IPS-11a (cell line): Measurements from ENCODE around the gene TUBA4A.
"Not testable (repeated sequence)": the region's sequence is repeated elsewhere in the genome, so short reads cannot be mapped to it uniquely, and the experiment has no call there.

Source experiments
- H3K4me3 ChIP-seq: one replicate; pipeline ENCODE4 v1.5.1; 2013; ENCODE audit warnings: low read depth, low read length, control low read depth

The TUBA4A gene

GRCh38 chr2:219269362-219270054, 15.8 kb upstream of the TUBA4A start:
- no peak overlapping the region for H3K4me3 ChIP-seq

DNA sequence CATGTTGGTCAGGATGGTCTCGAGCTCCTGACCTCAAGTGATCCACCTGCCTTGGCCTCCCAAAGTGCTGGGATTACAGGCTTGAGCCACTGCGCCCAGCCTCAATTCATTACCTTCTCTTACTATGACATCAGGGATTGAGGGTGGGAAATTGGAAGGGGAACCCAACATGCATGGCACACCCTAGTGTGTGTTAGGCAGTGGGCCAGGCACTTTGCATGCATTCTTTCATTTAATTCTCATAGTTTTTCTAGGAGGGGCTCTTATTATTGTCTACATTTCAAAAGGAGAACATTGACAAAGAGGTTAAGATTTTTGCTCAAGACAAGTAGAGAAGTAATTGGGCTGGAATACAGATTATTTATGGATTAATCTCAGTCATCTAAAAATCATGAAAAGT, 14.6 kb upstream of the TUBA4A start:
- H3K4me3 ChIP-seq: no peak overlapping the region

DNA sequence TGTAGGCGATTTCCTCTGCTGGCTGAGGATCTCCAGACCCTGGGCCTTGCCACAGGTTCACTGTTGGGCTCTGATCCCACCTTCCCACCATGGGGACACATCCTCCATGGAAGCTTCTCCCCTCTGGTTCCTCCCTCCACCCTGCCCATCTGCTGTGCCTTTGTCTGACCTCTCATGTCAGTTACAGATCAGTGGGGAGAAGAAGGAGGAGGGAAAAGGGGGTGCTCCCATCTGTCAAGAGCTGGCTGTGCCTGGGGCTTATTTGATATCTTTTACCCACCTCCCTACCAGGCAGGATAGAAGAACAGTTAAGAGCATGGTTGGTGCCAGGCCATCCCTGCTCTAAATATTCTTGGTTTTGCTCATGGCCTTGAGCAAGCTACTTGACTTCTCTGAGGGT, 13.2 kb upstream of the TUBA4A start:
- H3K4me3 ChIP-seq: no peak overlapping the region

DNA sequence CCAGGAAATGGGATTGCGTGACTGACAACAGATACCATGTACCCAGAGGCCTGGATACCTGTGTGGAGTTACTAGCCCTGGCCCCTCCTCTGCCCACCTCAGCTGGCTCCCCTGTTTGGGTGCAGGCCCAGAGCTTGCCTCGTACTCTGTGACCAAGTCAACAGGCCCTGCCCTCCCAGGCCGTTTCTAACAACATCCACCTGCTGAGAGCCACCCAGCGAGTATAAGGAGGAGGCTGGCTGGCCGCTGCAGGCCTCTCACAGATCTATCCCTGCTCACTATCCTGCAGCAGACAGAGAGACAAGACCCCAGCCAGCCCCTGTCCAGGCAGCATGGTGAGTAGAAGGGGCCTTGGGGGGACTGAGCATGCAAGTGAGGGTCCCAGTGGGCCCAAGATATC, 12.5 kb upstream of the TUBA4A start:
- H3K4me3 ChIP-seq: no peak overlapping the region

GRCh38 chr2:219261024-219261855, 7.5 kb upstream of the TUBA4A start:
- no peak overlapping the region for H3K4me3 ChIP-seq

DNA sequence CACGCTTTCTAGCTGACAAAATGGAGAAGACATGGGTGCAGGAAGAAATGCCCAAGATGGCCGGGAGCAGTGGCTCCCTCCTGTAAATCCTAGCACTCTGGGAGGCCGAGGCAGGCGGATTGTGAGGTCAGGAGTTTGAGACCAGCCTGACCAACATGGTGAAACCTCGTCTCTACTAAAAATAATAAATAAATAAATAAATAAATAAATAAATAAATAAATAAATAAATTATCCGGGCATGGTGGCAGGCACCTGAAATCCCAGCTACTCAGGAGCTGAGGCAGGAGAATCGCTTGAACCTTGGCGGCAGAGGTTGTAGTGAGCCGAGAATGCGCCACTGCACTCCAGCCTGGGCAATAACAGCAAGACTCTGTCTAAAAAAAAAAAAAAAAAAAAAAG, 5.2 kb upstream of the TUBA4A start:
- H3K4me3 ChIP-seq: not testable (repeated sequence)

DNA sequence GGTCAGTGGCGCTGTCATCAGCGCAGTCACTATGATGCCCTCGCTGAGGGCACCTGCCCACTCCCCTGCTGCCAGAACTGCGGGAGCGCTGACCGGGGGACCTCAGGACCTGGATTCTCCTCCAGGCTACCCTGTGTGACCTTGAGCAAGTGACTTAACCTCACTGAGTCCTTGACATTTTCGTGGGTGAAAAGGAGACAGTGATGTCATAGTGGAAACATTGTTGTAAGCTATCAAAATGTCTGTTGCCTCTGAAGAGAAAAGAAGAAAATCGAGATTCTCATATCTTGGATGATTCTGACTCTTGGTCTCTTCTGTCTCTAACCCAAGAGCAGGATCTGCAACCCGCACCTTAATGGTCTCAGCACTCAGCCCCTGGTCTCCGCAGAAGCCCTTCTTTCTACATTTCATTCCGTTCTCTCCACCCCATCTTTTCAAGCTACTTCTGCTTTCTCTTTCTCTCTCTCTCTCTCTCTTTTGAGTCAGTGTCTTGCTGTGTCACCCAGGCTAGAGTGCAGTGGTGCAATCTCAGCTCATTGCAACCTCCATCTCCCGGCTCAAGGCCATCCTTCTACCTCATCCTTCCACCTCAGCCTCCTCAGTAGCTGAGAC, 978 bp upstream of the TUBA4A start:
- no peak overlapping the region for H3K4me3 ChIP-seq

DNA sequence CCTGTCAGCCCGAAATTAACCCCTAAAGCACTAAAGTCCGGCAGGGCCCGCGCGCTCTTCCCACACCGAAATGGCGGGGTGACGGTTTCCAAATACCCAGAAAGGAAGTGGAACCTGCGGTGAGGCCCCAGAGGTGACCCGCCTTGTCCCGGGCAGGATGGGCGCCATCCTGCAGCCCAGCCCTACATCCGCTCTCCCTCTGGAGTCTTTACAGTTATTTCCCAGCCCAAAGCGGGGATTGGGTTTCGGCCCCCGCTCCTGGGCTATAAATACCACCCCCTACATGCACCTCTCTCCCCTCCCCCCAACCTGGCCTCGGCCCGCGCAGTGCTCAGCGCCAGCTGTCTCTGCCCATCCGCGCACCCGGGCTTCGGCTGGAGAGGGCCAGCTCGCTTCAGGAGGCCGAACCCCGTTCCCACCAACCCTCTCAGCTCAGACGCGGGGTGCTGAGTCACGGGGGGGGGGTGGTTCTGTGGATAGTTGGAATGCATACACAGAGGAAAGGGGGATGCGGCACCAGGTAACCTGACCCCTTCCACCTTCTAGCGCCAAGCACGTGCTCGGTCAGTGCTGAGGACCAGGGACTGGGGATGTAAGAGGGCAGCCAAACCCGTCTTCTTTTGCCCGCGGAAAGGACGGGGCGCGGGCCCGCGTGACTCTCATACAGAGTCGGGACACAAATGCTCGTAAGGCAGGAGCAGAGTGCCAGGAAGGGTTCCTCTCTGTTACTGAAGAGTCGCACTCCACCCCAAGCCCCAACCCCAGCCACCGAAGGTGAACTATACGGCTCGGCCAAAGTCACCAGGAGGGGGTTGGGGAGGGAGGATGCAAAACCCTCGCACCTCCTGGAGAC, 592 bp downstream of the TUBA4A start, which contains the start of gene TUBA4B:
TSS of gene TUBA4B (plus strand) at position 344 of the 853 bp plus-strand sequence. CDS start at position 509, 165 bp downstream.
- peak within 1 kb of the TSS; percentile 53 for H3K4me3 ChIP-seq

DNA sequence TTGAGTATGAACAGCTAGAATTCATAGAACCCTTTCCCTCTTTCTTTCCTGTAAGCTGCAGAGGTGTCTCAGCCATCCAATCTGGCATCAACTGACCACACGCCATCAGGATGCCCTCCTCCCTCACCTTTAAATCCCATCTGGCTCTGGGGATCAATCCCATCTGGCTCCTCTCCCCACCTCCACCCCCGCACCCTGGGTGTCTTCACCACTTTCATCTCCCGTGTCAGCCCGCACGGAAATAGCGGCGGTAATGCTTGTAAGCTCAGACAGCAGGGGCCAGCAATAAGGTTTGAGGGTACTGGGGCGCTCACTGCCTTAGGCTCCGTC, 1.2 kb downstream of the TUBA4A start:
- H3K4me3 ChIP-seq: peak overlapping the region; percentile 53

GRCh38 chr2:219252084-219252483, 1.6 kb downstream of the TUBA4A start:
- no peak overlapping the region for H3K4me3 ChIP-seq

GRCh38 chr2:219251656-219252055, 2.1 kb downstream of the TUBA4A start:
- H3K4me3 ChIP-seq: no peak overlapping the region

- no peak overlapping the region for H3K4me3 ChIP-seq
Measured at GRCh38 chr2:219250049-219250781, 3.5 kb downstream of the TUBA4A start.

- H3K4me3 ChIP-seq: no peak overlapping the region
Measured at GRCh38 chr2:219249203-219249980, 4.3 kb downstream of the TUBA4A start.

GRCh38 chr2:219248845-219249202, 4.9 kb downstream of the TUBA4A start:
- H3K4me3 ChIP-seq: no peak overlapping the region

DNA sequence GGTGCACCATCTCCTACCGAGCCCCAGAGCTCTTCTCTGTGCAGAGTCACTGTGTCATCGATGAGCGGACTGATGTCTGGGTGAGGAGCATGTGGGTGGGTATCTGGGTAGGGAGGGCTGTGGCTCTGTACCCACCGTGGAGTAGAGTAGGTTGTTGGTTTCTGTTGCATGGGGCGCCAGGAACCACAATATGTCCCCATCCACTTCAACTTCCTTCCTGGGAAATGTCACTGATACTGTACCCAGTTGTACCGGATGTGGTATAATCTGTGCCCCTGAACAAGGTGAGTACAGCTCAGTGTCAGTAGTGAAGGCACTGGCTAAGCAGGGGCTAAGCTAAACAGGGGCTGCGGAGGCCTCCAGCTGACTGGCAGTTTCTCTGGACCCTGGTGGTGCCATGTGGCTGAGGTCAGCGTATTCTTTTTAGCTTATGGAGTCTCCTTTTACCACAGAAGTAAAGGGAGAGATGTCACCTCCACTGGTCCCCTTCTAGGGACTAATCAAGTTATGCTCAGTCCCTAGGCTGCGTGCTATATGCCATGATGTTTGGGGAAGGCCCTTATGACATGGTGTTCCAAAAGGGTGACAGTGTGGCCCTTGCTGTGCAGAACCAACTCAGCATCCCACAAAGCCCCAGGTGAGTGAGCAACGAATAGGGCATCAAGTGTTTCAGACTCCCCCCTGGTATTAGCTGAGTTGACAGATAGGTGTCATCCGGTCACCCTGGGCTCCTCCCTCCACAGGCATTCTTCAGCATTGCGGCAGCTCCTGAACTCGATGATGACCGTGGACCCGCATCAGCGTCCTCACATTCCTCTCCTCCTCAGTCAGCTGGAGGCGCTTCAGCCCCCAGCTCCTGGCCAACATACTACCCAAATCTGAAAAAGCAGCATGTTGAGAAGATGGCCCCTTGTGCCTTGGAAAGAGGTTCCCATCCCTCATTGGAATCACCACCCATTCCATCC, 5.8 kb downstream of the TUBA4A start:
- no peak overlapping the region for H3K4me3 ChIP-seq

- H3K4me3 ChIP-seq: no peak overlapping the region
Measured at GRCh38 chr2:219246559-219246958, 7.2 kb downstream of the TUBA4A start.

DNA sequence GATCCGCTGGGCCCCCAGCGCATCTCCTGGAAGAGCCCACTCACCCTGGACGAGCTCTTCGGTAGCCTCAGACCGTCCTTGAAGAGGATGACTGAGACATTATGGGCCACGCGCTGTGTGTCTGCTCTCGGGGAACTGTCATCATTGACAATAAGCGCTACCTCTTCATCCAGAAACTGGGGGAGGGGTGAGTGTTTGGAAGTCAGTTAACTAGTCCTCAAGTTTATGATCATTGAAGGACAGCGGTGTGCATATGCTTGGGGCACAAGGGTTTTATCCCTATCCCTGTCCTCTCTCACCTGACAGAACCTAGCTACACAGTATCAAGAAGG, 7.9 kb downstream of the TUBA4A start:
- H3K4me3 ChIP-seq: peak overlapping the region; percentile 92

- peak within 1 kb of the TSS; percentile 92 for H3K4me3 ChIP-seq
Measured at GRCh38 chr2:219245148-219245898, 8.4 kb downstream of the TUBA4A start, which contains the start of the genes GLB1L and STK16. Gene GLB1L (minus strand): TSS chr2:219245444. CDS start chr2:219243573, 1,871 bp downstream. Gene STK16 (plus strand): TSS chr2:219245479. CDS start chr2:219246000, 521 bp downstream.
